Stomach (tissue), 9 donors: ENCODE results near the gene RYR1. TPM values are rescaled to one million over a fixed set of nuclear protein-coding genes. Genes with fewer than 3 reads are reported as not detected.

Source experiments
- DNase-seq, 2 donors: peaks; one replicate each; pipeline versions ENCODE4 v3.0.0 to v3.0.0-alpha.2; 2013 to 2019
- H3K27ac ChIP-seq, 5 donors: fragments of 200-600 bp in 4 of 5; sonication (generic) in 4 of 5; one replicate each; pipeline ENCODE4 v1.5.1; 2013 to 2019; ENCODE audit warnings: mild to moderate bottlenecking in 1 of 5, moderate library complexity in 1 of 5
- H3K27me3 ChIP-seq, 3 donors: fragments of 200-600 bp; sonication (generic); one replicate each; pipeline ENCODE4 v1.5.1; 2017 to 2019; ENCODE audit warnings: mixed run types in 1 of 3
- H3K36me3 ChIP-seq, 4 donors: fragments of 200-600 bp; sonication (generic); 1 replicate in 3 of 4; 2 replicates in 1 of 4; pipeline ENCODE4 v1.5.1; 2016 to 2019
- H3K4me1 ChIP-seq, 4 donors: fragments of 200-600 bp; sonication (generic); one replicate each; pipeline ENCODE4 v1.5.1; 2016 to 2019
- H3K4me3 ChIP-seq, 4 donors: fragments of 200-600 bp; sonication (generic) in 3 of 4; one replicate each; pipeline ENCODE4 v1.5.1; 2016 to 2019; ENCODE audit warnings: mild to moderate bottlenecking in 1 of 4
- H3K9me3 ChIP-seq, 4 donors: fragments of 200-600 bp; sonication (generic); one replicate each; pipeline ENCODE4 v1.5.1; 2016 to 2019
- CTCF ChIP-seq, 7 experiments: fragments of 450-650 bp in 4 of 7; fragments of 200-600 bp in 3 of 7; sonication (generic) in 3 of 7; IDR thresholded peaks; one replicate each; pipeline ENCODE4 v1.5.1; 2016 to 2019; ENCODE audit warnings: antibody characterized with exemption in 7 of 7, control low read depth in 2 of 7, mild to moderate bottlenecking in 1 of 7
- EP300 ChIP-seq: sonication (generic); formaldehyde crosslinking; IDR thresholded peaks from one replicate; pipeline ENCODE4 v1.6.1; 2017; ENCODE audit warnings: antibody characterized with exemption
- POLR2A ChIP-seq, 4 donors: fragments of 450-650 bp; IDR thresholded peaks; one replicate each; pipeline ENCODE4 v1.6.1; 2016; ENCODE audit warnings: antibody characterized with exemption in 4 of 4, control low read depth in 2 of 4, mild to moderate bottlenecking in 1 of 4, moderate library complexity in 1 of 4
- POLR2AphosphoS5 ChIP-seq, 3 donors: sonication (generic); formaldehyde crosslinking; IDR thresholded peaks; one replicate each; pipeline ENCODE4 v1.6.1; 2016; ENCODE audit warnings: antibody characterized with exemption in 3 of 3
- WGBS, 5 donors: extraction: QIAGEN DNeasy Blood & Tissue Kit in 3 of 5; methylation state at CpG; one replicate each; pipeline versions ENCODE4 v1.1.5 to v1.1.7; 2013 to 2018; 5-methylcytosine and 5-hydroxymethylcytosine counted together
- intact Hi-C: fragments of 100-400 bp; cut with DNase I; formaldehyde crosslinking; loops from one replicate; pipeline ENCODE4 v1.15.1; 2023; ENCODE audit warnings: low total_unique reads
- polyA plus RNA-seq, 3 donors: library from polyadenylated mRNA; stranded (reverse); fragments of 200-250 nt; gene quantifications; one replicate each; pipeline ENCODE4 v1.2.3, GENCODE V29; 2013
- total RNA-seq, 5 donors: library from RNA; depleted of rRNA; stranded (reverse); fragments of >200 nt; gene quantifications; one replicate each; pipeline versions ENCODE4 v1.1.0 to v1.2.3, GENCODE V29; 2014 to 2016
- donor health status: healthy with polysubstance abuse.
- donor health status: Bipolar disorder and iron deficiency.
- donor health status: healthy.

The RYR1 gene
- total and polyA plus RNA-seq, 8 donors: under 0.01 to 10.7 (median 1.2) TPM

GRCh38 chr19:38615007-38615581 is 181.6 kb downstream of the RYR1 start:
- peaks cover 13 to 18% (median 15%) of the 10 kb centered on the region in 4 donors for H3K4me1 ChIP-seq
- H3K27ac ChIP-seq: no peak overlapping the region
- WGBS, 5 donors: 70 to 78% (median 74%) methylated on average over 7 of the region's 7 CpGs
- TF ChIP-seq CTCF (IDR thresholded peaks at IDR 0.05) (no peak), EP300 (no peak), POLR2A (IDR thresholded peaks at IDR 0.05) (no peak)
- H3K4me3 ChIP-seq: no peak overlapping the region
- DNase-seq: no peak
- H3K36me3 ChIP-seq: peaks cover 0 to 2% (median under 1%) of the 10 kb centered on the region in 4 donors
- H3K9me3 ChIP-seq: no peaks in the 10 kb centered on the region
- intact Hi-C loops: loop anchor here (10.0 kb wide), 1 partner anchor 230 kb away; the partner anchor contains the start of genes GGN and SPRED3
- H3K27me3 ChIP-seq: no peaks in the 10 kb centered on the region

GRCh38 chr19:38616265-38616664 is 182.8 kb downstream of the RYR1 start:
- WGBS, 5 donors: 82 to 94% (median 85%) methylated on average over 6 of the region's 6 CpGs
- no peak for TF ChIP-seq EP300
- TF ChIP-seq CTCF (IDR thresholded peaks at IDR 0.05): no peak
- no peak for TF ChIP-seq POLR2A (IDR thresholded peaks at IDR 0.05)
- TF ChIP-seq POLR2AphosphoS5 (IDR thresholded peaks at IDR 0.05): no peak
- no peaks in the 10 kb centered on the region for H3K27me3 ChIP-seq
- no peaks in the 10 kb centered on the region for H3K9me3 ChIP-seq
- DNase-seq: no peak
- peaks cover 10 to 13% (median 12%) of the 10 kb centered on the region in 4 donors for H3K36me3 ChIP-seq
- H3K4me3 ChIP-seq: no peak overlapping the region
- no peak overlapping the region for H3K27ac ChIP-seq
- peaks cover 16 to 29% (median 20%) of the 10 kb centered on the region in 4 donors for H3K4me1 ChIP-seq
- intact Hi-C loops: loop anchor here (10.0 kb wide), 1 partner anchor 231 kb away; the partner anchor contains the start of genes GGN and SPRED3

GRCh38 chr19:38617283-38617763 is 183.8 kb downstream of the RYR1 start:
- intact Hi-C loops: loop anchor here (10.0 kb wide), 1 partner anchor 233 kb away; the partner anchor contains the start of genes GGN and SPRED3
- Histone ChIP-seq H3K9me3 (no peaks in the 10 kb centered on the region), H3K36me3 (peaks cover 20 to 24% (median 22%) of the 10 kb centered on the region in 4 donors), H3K27me3 (no peaks in the 10 kb centered on the region), H3K4me1 (peaks cover 16 to 33% (median 20%) of the 10 kb centered on the region in 4 donors), H3K4me3 (peak overlapping the region; percentile 85 to 98 (median 92)), H3K27ac (peak overlapping the region in 3 of 5 donors; percentile 19 to 92 (median 56))
- TF ChIP-seq CTCF (IDR thresholded peaks at IDR 0.05) (no peak), EP300 (no peak)
- WGBS, 5 donors: 62 to 75% (median 70%) methylated on average over 9 of the region's 9 CpGs
- DNase-seq: no peak

- H3K4me3 ChIP-seq: peak within 1 kb of the TSS; percentile 85 to 98 (median 92)
- peak within 1 kb of the TSS; percentile 62 to 92 (median 90) for H3K27ac ChIP-seq
- TF ChIP-seq POLR2AphosphoS5 (IDR thresholded peaks at IDR 0.05) (no peak), POLR2A (IDR thresholded peaks at IDR 0.05) (no peak), CTCF (IDR thresholded peaks at IDR 0.05) (no peak), EP300 (no peak)
- H3K27me3 ChIP-seq: no peaks in the 10 kb centered on the region
- intact Hi-C loops: loop anchor here (10.0 kb wide), 1 partner anchor 233 kb away; the partner anchor contains the start of genes GGN and SPRED3
- peaks cover 16 to 33% (median 20%) of the 10 kb centered on the region in 4 donors for H3K4me1 ChIP-seq
- DNase-seq: peak; percentile 53 to 66
- H3K9me3 ChIP-seq: no peaks in the 10 kb centered on the region
- 22 to 35% (median 31%) methylated on average over 18 to 28 of the region's 28 CpGs for WGBS, 5 donors
- peaks cover 24 to 30% (median 29%) of the 10 kb centered on the region in 4 donors for H3K36me3 ChIP-seq
Measured at GRCh38 chr19:38617764-38618589, 184.5 kb downstream of the RYR1 start, which contains the start of gene MAP4K1. Gene MAP4K1, minus strand, starts transcription at chr19:38617953. Its CDS starts 58 bp downstream, at chr19:38617895.
